OCI-LY1 (cell line): ENCODE results near the gene SLC25A29.

Experiments used
- EZH2 ChIP-seq: fragments of 200-600 bp; sonication (generic), shearing (Covaris generic); IDR thresholded peaks from 2 replicates; pipeline ENCODE4 v1.8.0; 2017; ENCODE audit warnings: borderline replicate concordance, mixed run types, mild to moderate bottlenecking, antibody characterized with exemption, low read length, moderate library complexity, mixed read lengths
- TF ChIP-seq, protein P1 (sequence below): fragments of 200-600 bp; sonication (generic), shearing (Covaris generic); IDR thresholded peaks from 2 replicates; pipeline ENCODE4 v1.5.1; 2017; ENCODE audit warnings: mild to moderate bottlenecking, antibody characterized with exemption, low read length, moderate library complexity, mixed read lengths

DNA sequence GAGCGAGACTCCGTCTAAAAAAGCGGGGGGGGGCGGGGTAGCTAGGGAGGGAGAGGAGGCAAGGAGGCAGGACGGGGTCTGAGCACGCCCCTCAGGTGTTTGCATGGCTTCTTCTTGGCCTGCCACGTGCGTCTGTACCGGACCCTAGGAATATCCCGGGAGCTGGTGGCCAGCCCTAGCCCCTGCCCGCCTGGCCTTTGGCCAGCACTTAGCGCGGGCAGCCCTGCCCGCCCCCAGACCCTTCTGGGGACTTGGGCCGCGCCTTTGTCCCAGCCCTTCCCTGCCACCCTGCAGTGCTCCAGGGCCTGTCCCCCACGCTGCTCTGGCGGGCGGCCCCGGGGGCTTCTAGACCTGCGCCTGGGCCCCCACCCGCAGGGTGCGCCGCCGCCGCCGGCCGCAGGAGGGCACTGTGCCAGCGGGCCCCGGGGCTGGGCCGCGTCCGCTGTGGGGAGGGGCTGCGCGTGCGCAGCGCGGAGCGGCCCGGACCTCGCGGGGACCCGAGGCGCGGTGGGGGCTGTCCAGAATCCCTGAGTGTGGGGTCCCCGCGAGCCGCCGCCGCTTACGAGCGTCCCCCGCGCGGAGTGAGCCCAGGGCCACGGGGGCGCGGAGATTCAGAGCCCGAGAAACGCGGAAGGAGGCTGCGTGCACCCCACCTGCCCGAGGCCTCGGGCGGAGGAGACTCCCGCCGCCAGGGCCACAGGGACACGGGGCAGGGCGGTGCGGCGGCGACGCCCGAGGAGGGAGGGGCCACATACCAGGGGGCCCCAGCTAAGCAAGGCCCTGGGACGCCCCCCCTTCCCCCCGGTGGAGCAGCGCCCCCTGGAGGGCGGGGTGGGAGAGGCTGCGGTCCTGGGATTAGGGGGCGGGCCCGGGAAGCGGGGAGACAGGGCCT is 21.0 kb downstream of the SLC25A29 start:
- TF ChIP-seq, protein P1, sequence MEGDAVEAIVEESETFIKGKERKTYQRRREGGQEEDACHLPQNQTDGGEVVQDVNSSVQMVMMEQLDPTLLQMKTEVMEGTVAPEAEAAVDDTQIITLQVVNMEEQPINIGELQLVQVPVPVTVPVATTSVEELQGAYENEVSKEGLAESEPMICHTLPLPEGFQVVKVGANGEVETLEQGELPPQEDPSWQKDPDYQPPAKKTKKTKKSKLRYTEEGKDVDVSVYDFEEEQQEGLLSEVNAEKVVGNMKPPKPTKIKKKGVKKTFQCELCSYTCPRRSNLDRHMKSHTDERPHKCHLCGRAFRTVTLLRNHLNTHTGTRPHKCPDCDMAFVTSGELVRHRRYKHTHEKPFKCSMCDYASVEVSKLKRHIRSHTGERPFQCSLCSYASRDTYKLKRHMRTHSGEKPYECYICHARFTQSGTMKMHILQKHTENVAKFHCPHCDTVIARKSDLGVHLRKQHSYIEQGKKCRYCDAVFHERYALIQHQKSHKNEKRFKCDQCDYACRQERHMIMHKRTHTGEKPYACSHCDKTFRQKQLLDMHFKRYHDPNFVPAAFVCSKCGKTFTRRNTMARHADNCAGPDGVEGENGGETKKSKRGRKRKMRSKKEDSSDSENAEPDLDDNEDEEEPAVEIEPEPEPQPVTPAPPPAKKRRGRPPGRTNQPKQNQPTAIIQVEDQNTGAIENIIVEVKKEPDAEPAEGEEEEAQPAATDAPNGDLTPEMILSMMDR, result peak; percentile 80
- no peak for TF ChIP-seq EZH2
